ENCODE measurements around the gene ATXN7L2. TPM values are rescaled to one million over a fixed set of nuclear protein-coding genes. Genes with fewer than 3 reads are reported as not detected.

ATXN7L2 gene
- total and polyA plus RNA-seq, 4 donors = 0.61 to 1.7 (median 1.3) TPM

GRCh38 chr1:109534307-109534858, 50.7 kb downstream of the ATXN7L2 start:
- TF ChIP-seq NR2F2 (IDR thresholded peaks at IDR 0.05) (no peak), RXRA (IDR thresholded peaks at IDR 0.05) (no peak)
- TF ChIP-seq, protein P1, sequence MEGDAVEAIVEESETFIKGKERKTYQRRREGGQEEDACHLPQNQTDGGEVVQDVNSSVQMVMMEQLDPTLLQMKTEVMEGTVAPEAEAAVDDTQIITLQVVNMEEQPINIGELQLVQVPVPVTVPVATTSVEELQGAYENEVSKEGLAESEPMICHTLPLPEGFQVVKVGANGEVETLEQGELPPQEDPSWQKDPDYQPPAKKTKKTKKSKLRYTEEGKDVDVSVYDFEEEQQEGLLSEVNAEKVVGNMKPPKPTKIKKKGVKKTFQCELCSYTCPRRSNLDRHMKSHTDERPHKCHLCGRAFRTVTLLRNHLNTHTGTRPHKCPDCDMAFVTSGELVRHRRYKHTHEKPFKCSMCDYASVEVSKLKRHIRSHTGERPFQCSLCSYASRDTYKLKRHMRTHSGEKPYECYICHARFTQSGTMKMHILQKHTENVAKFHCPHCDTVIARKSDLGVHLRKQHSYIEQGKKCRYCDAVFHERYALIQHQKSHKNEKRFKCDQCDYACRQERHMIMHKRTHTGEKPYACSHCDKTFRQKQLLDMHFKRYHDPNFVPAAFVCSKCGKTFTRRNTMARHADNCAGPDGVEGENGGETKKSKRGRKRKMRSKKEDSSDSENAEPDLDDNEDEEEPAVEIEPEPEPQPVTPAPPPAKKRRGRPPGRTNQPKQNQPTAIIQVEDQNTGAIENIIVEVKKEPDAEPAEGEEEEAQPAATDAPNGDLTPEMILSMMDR (IDR thresholded peaks at IDR 0.05; ENCODE audit: low read depth, low read length, missing input control) = no peak
- Histone ChIP-seq H3K4me1 (ENCODE audit: control insufficient read depth in 4 of 4, insufficient read depth in 4 of 4, low read length in 3 of 4) (peaks cover 0 to 4% (median 1%) of the 10 kb centered on the region in 4 donors), H3K9ac (ENCODE audit: low read depth in 1 of 2, low read length in 2 of 2) (no peak overlapping the region), H3K36me3 (ENCODE audit: control insufficient read depth in 4 of 4, insufficient read depth in 3 of 4, low read depth in 1 of 4, low read length in 3 of 4) (no peaks in the 10 kb centered on the region), H3K9me3 (ENCODE audit: control insufficient read depth in 4 of 4, low read length in 3 of 4) (no peaks in the 10 kb centered on the region), H3K27ac (ENCODE audit: low read depth in 1 of 2, low read length in 2 of 2) (no peak overlapping the region), H3K27me3 (ENCODE audit: control insufficient read depth in 4 of 4, insufficient read depth in 4 of 4, low read length in 3 of 4) (no peaks in the 10 kb centered on the region), H3K4me3 (ENCODE audit: low read depth in 1 of 3, low read length in 3 of 3) (no peak overlapping the region)
- no peak for DNase-seq (ENCODE audit: low spot score)
- 89% methylated on average over 1 of the region's 1 CpG for WGBS

- peaks cover 0 to 4% (median 1%) of the 10 kb centered on the region in 4 donors for H3K4me1 ChIP-seq (ENCODE audit: control insufficient read depth in 4 of 4, insufficient read depth in 4 of 4, low read length in 3 of 4)
- no peak for DNase-seq (ENCODE audit: low spot score)
- H3K27ac ChIP-seq (ENCODE audit: low read depth in 1 of 2, low read length in 2 of 2) = no peak overlapping the region
These were observed 51.8 kb downstream of the ATXN7L2 start for GRCh38 chr1:109535481-109535880.

DNA sequence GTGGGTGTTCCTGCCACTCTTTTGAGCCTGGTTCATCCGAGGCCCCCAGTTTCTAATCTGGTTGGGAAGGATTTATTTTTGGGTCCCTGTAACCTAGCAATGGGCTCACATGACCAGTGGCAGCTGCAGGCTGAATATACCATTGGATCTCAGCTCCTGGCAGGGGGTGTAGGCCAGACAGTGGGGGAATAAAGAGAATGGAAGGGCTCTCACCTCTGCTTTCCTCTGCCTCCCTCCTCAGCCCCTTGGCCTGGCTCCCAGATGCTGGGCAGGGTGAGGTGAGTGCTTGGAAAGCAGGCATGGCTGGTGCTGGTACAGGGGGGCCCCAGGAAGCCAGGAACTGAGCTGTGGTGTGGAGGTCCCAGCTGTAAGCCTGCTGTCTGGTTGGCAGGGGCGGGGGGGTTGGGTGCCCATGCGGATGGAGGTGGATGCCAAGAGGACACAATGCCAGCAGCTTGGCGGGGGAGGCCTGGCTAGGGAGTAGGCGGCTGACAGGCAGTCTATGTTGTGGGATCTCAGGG, 52.3 kb downstream of the ATXN7L2 start:
- Histone ChIP-seq H3K9ac (ENCODE audit: low read depth in 1 of 2, low read length in 2 of 2) (no peak overlapping the region), H3K4me3 (ENCODE audit: low read depth in 1 of 3, low read length in 3 of 3) (no peak overlapping the region), H3K36me3 (ENCODE audit: control insufficient read depth in 4 of 4, insufficient read depth in 3 of 4, low read depth in 1 of 4, low read length in 3 of 4) (no peaks in the 10 kb centered on the region)
- TF ChIP-seq EGR1 (IDR thresholded peaks at IDR 0.05; ENCODE audit: low read depth in 2 of 2) (no peak), HNF4A (conservative IDR thresholded peaks at IDR 0.05) (no peak), GABPA (IDR thresholded peaks at IDR 0.05 in 1 of 2, conservative IDR thresholded peaks at IDR 0.05 in 1 of 2) (no peak), JUND (IDR thresholded peaks at IDR 0.05) (no peak), REST (IDR thresholded peaks at IDR 0.05) (no peak), FOXA1 (IDR thresholded peaks at IDR 0.05) (no peak), FOXA2 (IDR thresholded peaks at IDR 0.05) (no peak), RXRA (IDR thresholded peaks at IDR 0.05) (no peak), RAD21 (IDR thresholded peaks at IDR 0.05) (no peak), TAF1 (conservative IDR thresholded peaks at IDR 0.05) (no peak)

More at GRCh38 chr1:109535481-109535880, 51.8 kb downstream of the ATXN7L2 start:
- no peak for TF ChIP-seq YY1 (IDR thresholded peaks at IDR 0.05)
- TF ChIP-seq JUND (IDR thresholded peaks at IDR 0.05) = no peak
- TF ChIP-seq EGR1 (IDR thresholded peaks at IDR 0.05; ENCODE audit: low read depth in 2 of 2) = no peak
- TF ChIP-seq TAF1 (conservative IDR thresholded peaks at IDR 0.05) = no peak
- TF ChIP-seq, protein P2, sequence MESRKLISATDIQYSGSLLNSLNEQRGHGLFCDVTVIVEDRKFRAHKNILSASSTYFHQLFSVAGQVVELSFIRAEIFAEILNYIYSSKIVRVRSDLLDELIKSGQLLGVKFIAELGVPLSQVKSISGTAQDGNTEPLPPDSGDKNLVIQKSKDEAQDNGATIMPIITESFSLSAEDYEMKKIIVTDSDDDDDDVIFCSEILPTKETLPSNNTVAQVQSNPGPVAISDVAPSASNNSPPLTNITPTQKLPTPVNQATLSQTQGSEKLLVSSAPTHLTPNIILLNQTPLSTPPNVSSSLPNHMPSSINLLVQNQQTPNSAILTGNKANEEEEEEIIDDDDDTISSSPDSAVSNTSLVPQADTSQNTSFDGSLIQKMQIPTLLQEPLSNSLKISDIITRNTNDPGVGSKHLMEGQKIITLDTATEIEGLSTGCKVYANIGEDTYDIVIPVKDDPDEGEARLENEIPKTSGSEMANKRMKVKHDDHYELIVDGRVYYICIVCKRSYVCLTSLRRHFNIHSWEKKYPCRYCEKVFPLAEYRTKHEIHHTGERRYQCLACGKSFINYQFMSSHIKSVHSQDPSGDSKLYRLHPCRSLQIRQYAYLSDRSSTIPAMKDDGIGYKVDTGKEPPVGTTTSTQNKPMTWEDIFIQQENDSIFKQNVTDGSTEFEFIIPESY (IDR thresholded peaks at IDR 0.05) = no peak
- TF ChIP-seq, protein P1 (IDR thresholded peaks at IDR 0.05; ENCODE audit: low read depth, low read length, missing input control) = no peak
- 67% methylated on average over 4 of the region's 4 CpGs for WGBS
- no peak overlapping the region for H3K4me3 ChIP-seq (ENCODE audit: low read depth in 1 of 3, low read length in 3 of 3)
- H3K27me3 ChIP-seq (ENCODE audit: control insufficient read depth in 4 of 4, insufficient read depth in 4 of 4, low read length in 3 of 4) = no peaks in the 10 kb centered on the region
- H3K9me3 ChIP-seq (ENCODE audit: control insufficient read depth in 4 of 4, low read length in 3 of 4) = no peaks in the 10 kb centered on the region
- no peak overlapping the region for H3K9ac ChIP-seq (ENCODE audit: low read depth in 1 of 2, low read length in 2 of 2)
- H3K36me3 ChIP-seq (ENCODE audit: control insufficient read depth in 4 of 4, insufficient read depth in 3 of 4, low read depth in 1 of 4, low read length in 3 of 4) = no peaks in the 10 kb centered on the region

More for the DNA sequence above, 52.3 kb downstream of the ATXN7L2 start:
- no peak for DNase-seq (ENCODE audit: low spot score)
- H3K9me3 ChIP-seq (ENCODE audit: control insufficient read depth in 4 of 4, low read length in 3 of 4) = no peaks in the 10 kb centered on the region
- no peak overlapping the region for H3K27ac ChIP-seq (ENCODE audit: low read depth in 1 of 2, low read length in 2 of 2)
- WGBS = 83% methylated on average over 5 of the region's 5 CpGs
- no peaks in the 10 kb centered on the region for H3K27me3 ChIP-seq (ENCODE audit: control insufficient read depth in 4 of 4, insufficient read depth in 4 of 4, low read length in 3 of 4)
- H3K4me1 ChIP-seq (ENCODE audit: control insufficient read depth in 4 of 4, insufficient read depth in 4 of 4, low read length in 3 of 4) = peaks cover 0 to 4% (median 1%) of the 10 kb centered on the region in 4 donors

Data from liver (tissue), 9 donors.